ENCODE data around the gene DOK3.
A peak's percentile ranks its signal among the peaks of the same experiment; 100 is the strongest.

Gene DOK3

GRCh38 chr5:177497292-177498012, 12.2 kb downstream of the DOK3 start, which contains the start of gene PDLIM7:
Gene PDLIM7 (minus strand): TSS chr5:177497604. CDS start chr5:177496512, 1,092 bp downstream.
- H3K4me3 ChIP-seq (ENCODE audit: low read depth, low read length) = peak within 1 kb of the TSS; percentile 70
- no peak for TF ChIP-seq CTCF (IDR thresholded peaks at IDR 0.05; ENCODE audit: borderline replicate concordance, insufficient read depth, low read depth, low read length)

- TF ChIP-seq CTCF (IDR thresholded peaks at IDR 0.05; ENCODE audit: borderline replicate concordance, insufficient read depth, low read depth, low read length) = no peak
- H3K4me3 ChIP-seq (ENCODE audit: low read depth, low read length) = peak overlapping the region; percentile 70
Observed at GRCh38 chr5:177496727-177497291, 12.8 kb downstream of the DOK3 start.

- peak overlapping the region; percentile 70 for H3K4me3 ChIP-seq (ENCODE audit: low read depth, low read length)
- peak; percentile 45; the same call in 1 of the 2 replicates for TF ChIP-seq CTCF (IDR thresholded peaks at IDR 0.05; ENCODE audit: borderline replicate concordance, insufficient read depth, low read depth, low read length)
Observed at GRCh38 chr5:177496070-177496726, 13.4 kb downstream of the DOK3 start.

GRCh38 chr5:177495243-177496060, 14.2 kb downstream of the DOK3 start:
- H3K4me3 ChIP-seq (ENCODE audit: low read depth, low read length) = no peak overlapping the region
- no peak for TF ChIP-seq CTCF (IDR thresholded peaks at IDR 0.05; ENCODE audit: borderline replicate concordance, insufficient read depth, low read depth, low read length)

GRCh38 chr5:177494346-177495195, 15.1 kb downstream of the DOK3 start:
- no peak for TF ChIP-seq CTCF (IDR thresholded peaks at IDR 0.05; ENCODE audit: borderline replicate concordance, insufficient read depth, low read depth, low read length)
- no peak overlapping the region for H3K4me3 ChIP-seq (ENCODE audit: low read depth, low read length)

- TF ChIP-seq CTCF (IDR thresholded peaks at IDR 0.05; ENCODE audit: borderline replicate concordance, insufficient read depth, low read depth, low read length) = no peak
- H3K4me3 ChIP-seq (ENCODE audit: low read depth, low read length) = no peak overlapping the region
Observed at GRCh38 chr5:177493795-177494345, 15.8 kb downstream of the DOK3 start.
